ENCODE data around the gene MRTO4.
"Not testable (repeated sequence)": the region's sequence is repeated elsewhere in the genome, so short reads cannot be mapped to it uniquely, and the experiment has no call there.

MRTO4 gene

DNA sequence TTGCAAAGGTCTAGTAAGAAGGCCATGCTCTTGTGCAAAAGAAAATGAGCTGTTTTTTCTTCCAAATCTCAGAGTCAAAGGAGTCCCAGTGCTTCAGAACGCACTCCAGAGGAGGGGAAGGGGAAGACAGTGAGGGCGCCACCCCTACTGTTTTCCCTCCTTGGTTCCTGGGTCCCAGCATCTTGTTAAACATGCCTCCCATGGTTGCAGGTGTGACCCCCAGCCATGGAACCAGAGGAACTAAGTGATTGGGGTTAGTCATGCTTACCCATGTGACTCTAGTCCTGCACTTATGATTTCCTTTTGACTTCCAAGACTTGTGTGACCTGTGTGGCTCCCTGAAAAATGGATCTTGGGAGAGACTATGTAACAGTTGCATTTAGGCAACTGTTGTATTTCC, 43.0 kb downstream of the MRTO4 start:
- TF ChIP-seq, protein P1, sequence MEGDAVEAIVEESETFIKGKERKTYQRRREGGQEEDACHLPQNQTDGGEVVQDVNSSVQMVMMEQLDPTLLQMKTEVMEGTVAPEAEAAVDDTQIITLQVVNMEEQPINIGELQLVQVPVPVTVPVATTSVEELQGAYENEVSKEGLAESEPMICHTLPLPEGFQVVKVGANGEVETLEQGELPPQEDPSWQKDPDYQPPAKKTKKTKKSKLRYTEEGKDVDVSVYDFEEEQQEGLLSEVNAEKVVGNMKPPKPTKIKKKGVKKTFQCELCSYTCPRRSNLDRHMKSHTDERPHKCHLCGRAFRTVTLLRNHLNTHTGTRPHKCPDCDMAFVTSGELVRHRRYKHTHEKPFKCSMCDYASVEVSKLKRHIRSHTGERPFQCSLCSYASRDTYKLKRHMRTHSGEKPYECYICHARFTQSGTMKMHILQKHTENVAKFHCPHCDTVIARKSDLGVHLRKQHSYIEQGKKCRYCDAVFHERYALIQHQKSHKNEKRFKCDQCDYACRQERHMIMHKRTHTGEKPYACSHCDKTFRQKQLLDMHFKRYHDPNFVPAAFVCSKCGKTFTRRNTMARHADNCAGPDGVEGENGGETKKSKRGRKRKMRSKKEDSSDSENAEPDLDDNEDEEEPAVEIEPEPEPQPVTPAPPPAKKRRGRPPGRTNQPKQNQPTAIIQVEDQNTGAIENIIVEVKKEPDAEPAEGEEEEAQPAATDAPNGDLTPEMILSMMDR (IDR thresholded peaks at IDR 0.05; ENCODE audit: borderline replicate concordance, insufficient read depth, low read depth, low read length), result no peak
- no peak overlapping the region for H3K4me3 ChIP-seq (ENCODE audit: low read depth, low read length)

DNA sequence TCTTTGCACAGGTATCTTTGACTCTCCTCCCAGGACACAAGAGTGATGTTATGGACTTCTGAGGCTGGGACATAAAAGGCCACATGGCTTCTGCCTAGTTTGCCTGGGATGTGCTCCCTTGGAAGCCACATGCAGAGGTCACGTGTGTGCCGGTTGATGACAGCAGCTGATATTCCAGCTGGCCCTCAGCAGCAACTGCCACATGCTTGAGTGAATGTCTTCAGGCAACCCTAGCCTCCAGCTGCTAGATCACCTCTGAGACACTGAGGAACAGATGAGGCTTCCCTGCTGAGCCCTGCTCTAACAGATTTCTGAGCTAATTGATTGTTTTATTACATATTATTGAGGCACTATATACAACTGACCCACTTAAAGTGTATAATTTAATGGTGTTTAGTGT, 48.6 kb downstream of the MRTO4 start:
- TF ChIP-seq, protein P1 (IDR thresholded peaks at IDR 0.05; ENCODE audit: borderline replicate concordance, insufficient read depth, low read depth, low read length), result no peak
- no peak overlapping the region for H3K4me3 ChIP-seq (ENCODE audit: low read depth, low read length)

DNA sequence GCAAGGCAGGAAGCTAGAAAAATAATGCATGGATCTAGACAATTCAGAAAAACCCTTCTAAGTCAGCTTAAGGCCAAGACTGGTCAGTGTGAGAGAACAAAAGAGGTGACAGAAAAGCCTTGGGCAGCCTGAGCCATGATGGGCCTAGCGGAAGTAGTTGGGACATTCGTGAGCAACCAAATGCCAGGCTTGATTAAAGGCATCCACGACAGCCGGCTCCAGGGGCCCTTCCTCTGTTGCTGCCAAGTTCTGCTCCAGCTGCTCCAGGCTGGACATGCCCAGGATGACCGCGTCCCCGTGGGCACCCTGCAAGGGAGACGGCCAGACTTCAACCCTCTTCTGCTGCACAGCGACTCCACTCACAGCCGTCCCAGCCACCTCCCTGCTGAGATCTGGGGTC, 52.5 kb downstream of the MRTO4 start:
- H3K4me3 ChIP-seq (ENCODE audit: low read depth, low read length), result not testable (repeated sequence)

DNA sequence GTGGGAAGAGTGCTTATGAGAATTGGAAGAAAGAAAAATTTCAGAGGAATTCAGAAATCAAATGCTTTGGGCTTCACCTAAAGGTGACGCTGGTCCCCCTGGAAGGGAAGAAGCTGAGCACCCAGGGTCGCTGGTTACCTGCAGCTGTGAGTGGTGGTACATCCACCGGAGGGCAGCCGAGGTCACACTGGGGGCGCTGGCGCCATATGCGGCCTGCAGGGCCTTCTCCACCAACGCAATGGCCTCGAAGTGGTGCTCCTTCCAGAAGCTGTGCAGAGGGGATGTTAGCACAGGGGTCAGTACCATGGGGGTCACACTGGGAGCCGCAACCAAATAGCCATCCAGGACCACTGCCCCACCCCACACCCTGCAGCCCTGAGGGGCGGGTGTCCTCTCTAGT, 54.3 kb downstream of the MRTO4 start:
- TF ChIP-seq, protein P1 (IDR thresholded peaks at IDR 0.05; ENCODE audit: borderline replicate concordance, insufficient read depth, low read depth, low read length), result no peak
- no peak overlapping the region for H3K4me3 ChIP-seq (ENCODE audit: low read depth, low read length)

DNA sequence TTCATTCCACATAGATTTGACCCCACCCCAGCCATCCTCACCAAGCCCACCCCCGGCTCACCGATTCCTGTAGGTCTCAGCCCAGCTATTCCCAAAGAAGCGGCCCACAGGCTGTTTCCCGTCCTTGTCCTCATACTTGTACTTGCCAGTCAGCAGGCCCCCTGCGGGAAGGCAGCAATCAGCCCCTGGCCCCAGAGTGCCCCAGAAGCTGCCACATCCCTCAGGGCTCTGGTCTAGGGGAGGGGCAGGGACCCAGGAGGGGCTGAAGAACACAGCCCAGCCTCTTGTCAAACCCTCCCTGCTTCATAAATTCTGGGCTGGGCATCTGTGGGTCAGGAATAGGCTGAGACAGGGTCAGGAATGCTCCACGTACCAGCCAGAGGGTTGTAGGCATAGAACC, 55.3 kb downstream of the MRTO4 start:
- no peak overlapping the region for H3K4me3 ChIP-seq (ENCODE audit: low read depth, low read length)
- TF ChIP-seq, protein P1 (IDR thresholded peaks at IDR 0.05; ENCODE audit: borderline replicate concordance, insufficient read depth, low read depth, low read length), result no peak

DNA sequence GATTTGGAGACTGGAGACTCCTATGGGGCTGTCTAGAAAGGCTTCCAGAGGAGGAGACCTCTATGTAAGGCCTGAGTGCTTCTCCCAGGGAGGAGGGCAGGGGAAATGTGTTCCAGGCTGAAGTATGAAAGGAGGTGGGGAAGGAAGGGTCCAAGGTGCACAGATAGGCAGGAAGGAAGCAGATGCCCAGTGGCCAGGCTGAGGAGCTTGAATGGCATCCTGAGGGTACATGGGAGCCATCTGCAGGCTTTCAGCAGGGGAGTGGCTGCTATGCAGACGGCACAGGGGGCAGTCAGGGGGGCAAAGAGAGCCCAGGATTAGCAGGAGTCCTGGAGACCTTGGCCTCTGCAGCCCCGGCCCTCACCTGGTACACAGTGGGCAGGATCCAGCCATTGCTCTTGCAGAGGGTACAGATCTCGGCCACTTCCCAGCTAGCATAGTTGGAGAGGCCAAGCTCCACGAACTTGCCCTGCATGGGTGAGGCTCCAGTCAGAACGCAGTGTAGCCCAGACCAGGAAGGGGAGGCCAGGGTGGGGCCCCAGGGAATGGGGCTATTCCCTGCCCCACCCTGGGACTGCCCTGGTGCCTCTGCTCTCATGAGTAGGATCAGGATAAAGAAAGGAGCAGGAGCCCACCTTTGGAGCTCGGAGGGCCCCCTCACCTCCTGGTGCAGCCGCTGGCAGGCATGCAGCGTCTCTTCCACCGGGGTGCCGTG, 56.3 kb downstream of the MRTO4 start:
- no peak overlapping the region for H3K4me3 ChIP-seq (ENCODE audit: low read depth, low read length)
- TF ChIP-seq, protein P1 (IDR thresholded peaks at IDR 0.05; ENCODE audit: borderline replicate concordance, insufficient read depth, low read depth, low read length), result no peak

DNA sequence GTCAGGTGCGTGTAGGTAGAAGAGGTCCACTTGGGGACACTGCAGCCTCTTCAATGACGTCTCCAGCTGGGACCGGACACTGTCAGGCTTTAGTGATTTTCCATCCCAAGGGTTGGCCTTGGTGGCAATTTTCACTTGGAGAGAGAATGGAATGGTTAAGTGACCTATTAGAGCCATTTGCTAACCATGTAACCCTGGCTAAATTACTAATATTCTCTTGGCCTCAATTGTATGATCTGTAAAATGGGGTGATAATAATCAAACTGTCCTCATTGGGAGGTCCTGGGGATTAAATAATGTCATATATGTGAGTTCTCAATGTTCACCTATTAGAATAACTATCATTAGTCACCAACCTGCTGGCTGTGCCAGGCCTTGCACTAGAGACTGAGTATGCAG, 56.9 kb downstream of the MRTO4 start:
- H3K4me3 ChIP-seq (ENCODE audit: low read depth, low read length), result no peak overlapping the region
- TF ChIP-seq, protein P1 (IDR thresholded peaks at IDR 0.05; ENCODE audit: borderline replicate concordance, insufficient read depth, low read depth, low read length), result no peak
